ENCODE results near the gene C12orf76. TPM values are rescaled to one million over a fixed set of nuclear protein-coding genes. Genes with fewer than 3 reads are reported as not detected.

Gene C12orf76
- total RNA-seq, 1 experiment from 2014 or later, result 18.3 TPM

DNA sequence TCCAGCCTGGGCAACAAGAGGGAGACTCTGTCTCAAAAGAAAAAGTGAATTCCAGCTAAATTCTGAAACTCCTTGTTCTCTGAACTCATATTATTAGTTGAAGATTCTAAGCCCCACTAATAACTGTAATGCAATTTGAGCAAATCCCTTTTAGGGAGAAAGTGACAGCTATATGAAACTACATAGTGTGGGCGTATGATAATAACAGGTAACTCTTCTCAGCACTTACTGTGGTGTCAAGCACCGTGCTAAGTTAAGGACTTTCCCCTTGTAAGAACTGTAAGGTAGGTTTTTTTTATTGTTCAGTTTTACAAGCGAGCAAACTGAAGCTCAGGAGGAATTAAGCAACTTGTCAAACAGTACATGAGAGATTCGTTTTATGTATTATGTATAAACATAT, 43.7 kb downstream of the C12orf76 start:
- ChIA-PET POLR2A (no interaction called here), CTCF (no interaction called here)
- Mint-ChIP-seq H3K36me3 (no peaks in the 10 kb centered on the region), H3K27ac (no peak overlapping the region), H3K4me1 (peaks cover 7% of the 10 kb centered on the region), H3K9me3 (no peaks in the 10 kb centered on the region), H3K4me3 (no peak overlapping the region), H3K27me3 (ENCODE audit: low read depth) (peaks cover 13% of the 10 kb centered on the region)
- no peak for TF ChIP-seq GRHL2 (CRISPR knock-in tag; IDR thresholded peaks at IDR 0.05; ENCODE audit: insufficient replicate concordance, severe bottlenecking)
- no peak for TF ChIP-seq MXD4 (CRISPR knock-in tag; IDR thresholded peaks at IDR 0.05; ENCODE audit: borderline replicate concordance)
- TF ChIP-seq CBFB (CRISPR knock-in tag; IDR thresholded peaks at IDR 0.05; ENCODE audit: low read depth), result no peak
- TF ChIP-seq OVOL2 (CRISPR knock-in tag; IDR thresholded peaks at IDR 0.05; ENCODE audit: borderline replicate concordance), result no peak
- TF ChIP-seq, protein P1, sequence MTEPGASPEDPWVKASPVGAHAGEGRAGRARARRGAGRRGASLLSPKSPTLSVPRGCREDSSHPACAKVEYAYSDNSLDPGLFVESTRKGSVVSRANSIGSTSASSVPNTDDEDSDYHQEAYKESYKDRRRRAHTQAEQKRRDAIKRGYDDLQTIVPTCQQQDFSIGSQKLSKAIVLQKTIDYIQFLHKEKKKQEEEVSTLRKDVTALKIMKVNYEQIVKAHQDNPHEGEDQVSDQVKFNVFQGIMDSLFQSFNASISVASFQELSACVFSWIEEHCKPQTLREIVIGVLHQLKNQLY (CRISPR knock-in tag; IDR thresholded peaks at IDR 0.05), result no peak
- DNase-seq (ENCODE audit: low spot score) (no peak), ATAC-seq (no peak)

DNA sequence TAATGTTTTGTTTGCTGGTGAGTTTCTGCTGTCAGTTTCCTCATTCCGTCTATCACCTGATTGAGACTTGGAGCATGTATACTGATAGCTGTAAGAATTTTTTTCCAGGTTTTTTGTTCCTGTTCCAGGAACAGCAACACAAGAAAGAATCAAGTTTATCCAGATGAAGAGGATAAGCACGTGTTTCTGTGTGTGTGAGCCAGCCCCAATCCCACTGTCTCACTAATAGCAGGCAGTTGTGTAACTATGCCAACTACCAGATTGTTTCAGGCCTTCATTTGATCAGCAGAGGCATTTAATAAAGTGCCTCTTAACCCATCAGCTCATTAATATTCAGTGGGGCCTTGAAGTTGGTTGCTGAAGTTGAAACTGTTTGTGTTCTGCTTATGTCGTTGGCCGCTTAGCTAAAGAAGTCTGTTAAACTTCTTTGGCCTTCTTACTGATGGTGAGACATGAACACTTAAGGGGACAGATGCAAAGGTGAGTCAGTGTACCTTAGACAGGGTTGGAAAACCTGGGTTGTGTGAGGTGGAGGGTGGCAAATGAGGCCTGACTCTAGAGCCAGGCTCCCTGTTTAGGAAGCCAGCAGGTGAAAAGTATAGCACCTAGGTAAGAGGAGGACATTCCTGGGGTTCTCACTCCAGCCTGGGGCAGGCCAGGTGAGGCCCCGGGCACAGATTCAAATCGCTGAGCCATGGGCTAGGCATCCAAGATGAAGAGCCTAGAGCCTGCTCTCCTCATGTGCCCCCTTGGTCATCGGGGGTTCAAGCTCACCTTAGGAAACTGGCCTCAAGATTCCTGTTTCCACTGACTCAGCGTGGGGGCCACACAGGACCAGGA, 45.4 kb downstream of the C12orf76 start:
- Mint-ChIP-seq H3K4me1 (peaks cover 16% of the 10 kb centered on the region), H3K9me3 (no peaks in the 10 kb centered on the region), H3K27ac (peak overlapping the region; percentile 69), H3K36me3 (no peaks in the 10 kb centered on the region), H3K27me3 (ENCODE audit: low read depth) (peaks cover 13% of the 10 kb centered on the region), H3K4me3 (no peak overlapping the region)
- DNase-seq (ENCODE audit: low spot score), result no peak
- ChIA-PET POLR2A (no interaction called here), CTCF (no interaction called here)
- ATAC-seq, result no peak
- TF ChIP-seq GRHL2 (CRISPR knock-in tag; IDR thresholded peaks at IDR 0.05; ENCODE audit: insufficient replicate concordance, severe bottlenecking) (no peak), SMAD4 (CRISPR knock-in tag; IDR thresholded peaks at IDR 0.05) (no peak), ZNF138 (CRISPR knock-in tag; conservative IDR thresholded peaks at IDR 0.05) (no peak), NR2C2 (CRISPR knock-in tag; IDR thresholded peaks at IDR 0.05) (no peak)

DNA sequence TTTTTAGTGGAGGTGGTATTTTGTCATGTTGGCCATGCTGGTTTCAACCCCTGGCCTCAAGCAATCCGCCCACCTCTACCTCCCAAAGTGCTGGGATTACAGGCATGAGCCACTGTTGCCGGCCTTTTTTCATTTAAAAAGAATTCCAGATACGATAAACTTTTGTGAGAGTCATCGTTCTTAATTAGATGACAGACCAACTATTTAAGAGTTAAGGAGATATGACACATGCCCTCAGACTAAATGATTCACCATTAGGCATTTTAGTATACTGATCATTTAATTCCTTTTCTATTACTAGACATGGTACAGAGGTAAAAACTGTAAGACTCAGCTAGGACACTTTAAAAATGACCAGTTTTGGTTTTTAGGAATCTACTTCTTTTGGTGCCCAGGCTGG, 46.7 kb downstream of the C12orf76 start:
- H3K36me3 Mint-ChIP-seq, result no peaks in the 10 kb centered on the region
- no peak overlapping the region for H3K4me3 Mint-ChIP-seq
- no peaks in the 10 kb centered on the region for H3K9me3 Mint-ChIP-seq
- no peak for ATAC-seq
- no peak overlapping the region for H3K27ac Mint-ChIP-seq
- H3K27me3 Mint-ChIP-seq (ENCODE audit: low read depth), result peaks cover 13% of the 10 kb centered on the region
- DNase-seq (ENCODE audit: low spot score), result no peak
- H3K4me1 Mint-ChIP-seq, result peaks cover 16% of the 10 kb centered on the region
- CTCF ChIA-PET, result no interaction called here
- POLR2A ChIA-PET, result no interaction called here
- TF ChIP-seq, protein P2, sequence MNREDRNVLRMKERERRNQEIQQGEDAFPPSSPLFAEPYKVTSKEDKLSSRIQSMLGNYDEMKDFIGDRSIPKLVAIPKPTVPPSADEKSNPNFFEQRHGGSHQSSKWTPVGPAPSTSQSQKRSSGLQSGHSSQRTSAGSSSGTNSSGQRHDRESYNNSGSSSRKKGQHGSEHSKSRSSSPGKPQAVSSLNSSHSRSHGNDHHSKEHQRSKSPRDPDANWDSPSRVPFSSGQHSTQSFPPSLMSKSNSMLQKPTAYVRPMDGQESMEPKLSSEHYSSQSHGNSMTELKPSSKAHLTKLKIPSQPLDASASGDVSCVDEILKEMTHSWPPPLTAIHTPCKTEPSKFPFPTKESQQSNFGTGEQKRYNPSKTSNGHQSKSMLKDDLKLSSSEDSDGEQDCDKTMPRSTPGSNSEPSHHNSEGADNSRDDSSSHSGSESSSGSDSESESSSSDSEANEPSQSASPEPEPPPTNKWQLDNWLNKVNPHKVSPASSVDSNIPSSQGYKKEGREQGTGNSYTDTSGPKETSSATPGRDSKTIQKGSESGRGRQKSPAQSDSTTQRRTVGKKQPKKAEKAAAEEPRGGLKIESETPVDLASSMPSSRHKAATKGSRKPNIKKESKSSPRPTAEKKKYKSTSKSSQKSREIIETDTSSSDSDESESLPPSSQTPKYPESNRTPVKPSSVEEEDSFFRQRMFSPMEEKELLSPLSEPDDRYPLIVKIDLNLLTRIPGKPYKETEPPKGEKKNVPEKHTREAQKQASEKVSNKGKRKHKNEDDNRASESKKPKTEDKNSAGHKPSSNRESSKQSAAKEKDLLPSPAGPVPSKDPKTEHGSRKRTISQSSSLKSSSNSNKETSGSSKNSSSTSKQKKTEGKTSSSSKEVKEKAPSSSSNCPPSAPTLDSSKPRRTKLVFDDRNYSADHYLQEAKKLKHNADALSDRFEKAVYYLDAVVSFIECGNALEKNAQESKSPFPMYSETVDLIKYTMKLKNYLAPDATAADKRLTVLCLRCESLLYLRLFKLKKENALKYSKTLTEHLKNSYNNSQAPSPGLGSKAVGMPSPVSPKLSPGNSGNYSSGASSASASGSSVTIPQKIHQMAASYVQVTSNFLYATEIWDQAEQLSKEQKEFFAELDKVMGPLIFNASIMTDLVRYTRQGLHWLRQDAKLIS (CRISPR knock-in tag; IDR thresholded peaks at IDR 0.05; ENCODE audit: borderline replicate concordance), result no peak
- TF ChIP-seq ZNF138 (CRISPR knock-in tag; conservative IDR thresholded peaks at IDR 0.05) (no peak), NFE2L1 (CRISPR knock-in tag; IDR thresholded peaks at IDR 0.05) (no peak), NR3C1 (CRISPR knock-in tag; conservative IDR thresholded peaks at IDR 0.05; ENCODE audit: low read depth) (no peak), JAZF1 (CRISPR knock-in tag; IDR thresholded peaks at IDR 0.05) (no peak), NFYB (CRISPR knock-in tag; conservative IDR thresholded peaks at IDR 0.05; ENCODE audit: low read depth) (no peak), MXD4 (CRISPR knock-in tag; IDR thresholded peaks at IDR 0.05; ENCODE audit: borderline replicate concordance) (no peak), SMAD4 (CRISPR knock-in tag; IDR thresholded peaks at IDR 0.05) (no peak), ATF1 (CRISPR knock-in tag; IDR thresholded peaks at IDR 0.05) (no peak)
- TF ChIP-seq, protein P3, sequence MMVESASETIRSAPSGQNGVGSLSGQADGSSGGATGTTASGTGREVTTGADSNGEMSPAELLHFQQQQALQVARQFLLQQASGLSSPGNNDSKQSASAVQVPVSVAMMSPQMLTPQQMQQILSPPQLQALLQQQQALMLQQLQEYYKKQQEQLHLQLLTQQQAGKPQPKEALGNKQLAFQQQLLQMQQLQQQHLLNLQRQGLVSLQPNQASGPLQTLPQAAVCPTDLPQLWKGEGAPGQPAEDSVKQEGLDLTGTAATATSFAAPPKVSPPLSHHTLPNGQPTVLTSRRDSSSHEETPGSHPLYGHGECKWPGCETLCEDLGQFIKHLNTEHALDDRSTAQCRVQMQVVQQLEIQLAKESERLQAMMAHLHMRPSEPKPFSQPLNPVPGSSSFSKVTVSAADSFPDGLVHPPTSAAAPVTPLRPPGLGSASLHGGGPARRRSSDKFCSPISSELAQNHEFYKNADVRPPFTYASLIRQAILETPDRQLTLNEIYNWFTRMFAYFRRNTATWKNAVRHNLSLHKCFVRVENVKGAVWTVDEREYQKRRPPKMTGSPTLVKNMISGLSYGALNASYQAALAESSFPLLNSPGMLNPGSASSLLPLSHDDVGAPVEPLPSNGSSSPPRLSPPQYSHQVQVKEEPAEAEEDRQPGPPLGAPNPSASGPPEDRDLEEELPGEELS (CRISPR knock-in tag; IDR thresholded peaks at IDR 0.05), result no peak
- TF ChIP-seq, protein P4, sequence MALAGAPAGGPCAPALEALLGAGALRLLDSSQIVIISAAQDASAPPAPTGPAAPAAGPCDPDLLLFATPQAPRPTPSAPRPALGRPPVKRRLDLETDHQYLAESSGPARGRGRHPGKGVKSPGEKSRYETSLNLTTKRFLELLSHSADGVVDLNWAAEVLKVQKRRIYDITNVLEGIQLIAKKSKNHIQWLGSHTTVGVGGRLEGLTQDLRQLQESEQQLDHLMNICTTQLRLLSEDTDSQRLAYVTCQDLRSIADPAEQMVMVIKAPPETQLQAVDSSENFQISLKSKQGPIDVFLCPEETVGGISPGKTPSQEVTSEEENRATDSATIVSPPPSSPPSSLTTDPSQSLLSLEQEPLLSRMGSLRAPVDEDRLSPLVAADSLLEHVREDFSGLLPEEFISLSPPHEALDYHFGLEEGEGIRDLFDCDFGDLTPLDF (CRISPR knock-in tag; IDR thresholded peaks at IDR 0.05), result no peak
- TF ChIP-seq, protein P5, sequence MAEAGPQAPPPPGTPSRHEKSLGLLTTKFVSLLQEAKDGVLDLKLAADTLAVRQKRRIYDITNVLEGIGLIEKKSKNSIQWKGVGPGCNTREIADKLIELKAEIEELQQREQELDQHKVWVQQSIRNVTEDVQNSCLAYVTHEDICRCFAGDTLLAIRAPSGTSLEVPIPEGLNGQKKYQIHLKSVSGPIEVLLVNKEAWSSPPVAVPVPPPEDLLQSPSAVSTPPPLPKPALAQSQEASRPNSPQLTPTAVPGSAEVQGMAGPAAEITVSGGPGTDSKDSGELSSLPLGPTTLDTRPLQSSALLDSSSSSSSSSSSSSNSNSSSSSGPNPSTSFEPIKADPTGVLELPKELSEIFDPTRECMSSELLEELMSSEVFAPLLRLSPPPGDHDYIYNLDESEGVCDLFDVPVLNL (CRISPR knock-in tag; IDR thresholded peaks at IDR 0.05; ENCODE audit: borderline replicate concordance, low read depth), result no peak
- TF ChIP-seq, protein P6, sequence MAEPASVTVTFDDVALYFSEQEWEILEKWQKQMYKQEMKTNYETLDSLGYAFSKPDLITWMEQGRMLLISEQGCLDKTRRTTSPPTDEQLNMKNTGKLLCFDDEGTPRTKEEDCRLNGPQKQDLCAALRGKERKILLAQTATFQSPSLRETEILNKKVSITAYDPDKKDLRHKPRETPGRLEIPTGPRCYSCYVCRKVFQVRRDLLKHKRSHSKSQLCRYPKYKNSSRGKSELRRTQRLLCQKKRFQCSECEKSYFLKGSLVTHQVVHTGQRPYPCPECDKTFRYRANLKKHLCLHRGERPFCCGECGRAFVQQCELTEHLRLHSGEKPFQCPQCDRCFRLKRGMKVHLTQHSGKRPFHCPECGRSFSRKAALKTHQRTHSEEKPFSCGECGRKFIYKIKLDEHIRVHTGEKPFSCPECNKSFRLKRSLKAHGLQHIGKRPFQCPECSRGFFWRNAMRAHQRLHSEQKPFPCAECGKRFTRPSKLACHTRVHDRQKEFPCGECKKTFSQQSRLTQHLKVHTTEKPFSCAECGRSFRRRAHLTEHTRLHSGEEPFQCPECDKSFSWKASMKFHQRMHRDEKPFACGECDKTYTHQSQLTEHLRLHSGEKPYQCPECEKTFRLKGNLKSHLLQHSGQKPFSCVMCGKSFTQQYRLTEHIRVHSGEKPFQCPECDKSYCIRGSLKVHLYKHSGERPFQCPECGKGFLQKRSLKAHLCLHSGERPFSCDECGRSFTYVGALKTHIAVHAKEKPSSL (CRISPR knock-in tag; conservative IDR thresholded peaks at IDR 0.05), result no peak
- TF ChIP-seq, protein P7, sequence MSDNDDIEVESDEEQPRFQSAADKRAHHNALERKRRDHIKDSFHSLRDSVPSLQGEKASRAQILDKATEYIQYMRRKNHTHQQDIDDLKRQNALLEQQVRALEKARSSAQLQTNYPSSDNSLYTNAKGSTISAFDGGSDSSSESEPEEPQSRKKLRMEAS (CRISPR knock-in tag; IDR thresholded peaks at IDR 0.05), result no peak

All from WTC11 (cell line).